GM19328 (cell line): Measurements from ENCODE around the gene SORCS1.
"Not testable (repeated sequence)": the region's sequence is repeated elsewhere in the genome, so short reads cannot be mapped to it uniquely, and the experiment has no call there.

Experiments
- ATAC-seq: cut with Tn5 transposase; IDR thresholded peaks from one replicate; pipeline ENCODE4 v1.9.1; 2021; ENCODE audit warnings: mild to moderate bottlenecking, moderate library complexity; ENCODE audit not compliant: unreplicated experiment

Gene SORCS1

GRCh38 chr10:106955133-106955532 lies 209.4 kb downstream of the SORCS1 start:
- ATAC-seq: no peak

- no peak for ATAC-seq
Measured at GRCh38 chr10:106952033-106952432, 212.5 kb downstream of the SORCS1 start.

GRCh38 chr10:106949680-106950478 lies 214.6 kb downstream of the SORCS1 start:
- no peak for ATAC-seq

- ATAC-seq: no peak
Measured at GRCh38 chr10:106947643-106948042, 216.9 kb downstream of the SORCS1 start.

GRCh38 chr10:106942035-106942662 lies 222.4 kb downstream of the SORCS1 start:
- no peak for ATAC-seq

GRCh38 chr10:106941297-106942034 lies 223.0 kb downstream of the SORCS1 start:
- ATAC-seq: no peak

GRCh38 chr10:106938513-106938912 lies 226.0 kb downstream of the SORCS1 start:
- no peak for ATAC-seq

GRCh38 chr10:106935978-106936451 lies 228.5 kb downstream of the SORCS1 start:
- peak; percentile 68 for ATAC-seq

- no peak for ATAC-seq
Measured at GRCh38 chr10:106931853-106932249, 232.7 kb downstream of the SORCS1 start.

GRCh38 chr10:106931159-106931852 lies 233.2 kb downstream of the SORCS1 start:
- ATAC-seq: peak; percentile 47

GRCh38 chr10:106930751-106931150 lies 233.8 kb downstream of the SORCS1 start:
- ATAC-seq: no peak

GRCh38 chr10:106929291-106929895 lies 235.1 kb downstream of the SORCS1 start:
- ATAC-seq: no peak

GRCh38 chr10:106928151-106928550 lies 236.4 kb downstream of the SORCS1 start:
- not testable (repeated sequence) for ATAC-seq

GRCh38 chr10:106925191-106925590 lies 239.3 kb downstream of the SORCS1 start:
- no peak for ATAC-seq

- no peak for ATAC-seq
Measured at GRCh38 chr10:106920538-106920937, 244.0 kb downstream of the SORCS1 start.

- peak; percentile 76 for ATAC-seq
Measured at GRCh38 chr10:106919871-106920282, 244.6 kb downstream of the SORCS1 start.

- no peak for ATAC-seq
Measured at GRCh38 chr10:106917452-106918055, 247.0 kb downstream of the SORCS1 start.

GRCh38 chr10:106914016-106914415 lies 250.5 kb downstream of the SORCS1 start:
- ATAC-seq: no peak

GRCh38 chr10:106913348-106913747 lies 251.2 kb downstream of the SORCS1 start:
- no peak for ATAC-seq

GRCh38 chr10:106911096-106911495 lies 253.4 kb downstream of the SORCS1 start:
- ATAC-seq: no peak
